ENCODE measurements around the gene BTBD18. TPM values are rescaled to one million over a fixed set of nuclear protein-coding genes. Genes with fewer than 3 reads are reported as not detected.

The BTBD18 gene
- total RNA-seq, 1 donor from 2014 or later = not detected

DNA sequence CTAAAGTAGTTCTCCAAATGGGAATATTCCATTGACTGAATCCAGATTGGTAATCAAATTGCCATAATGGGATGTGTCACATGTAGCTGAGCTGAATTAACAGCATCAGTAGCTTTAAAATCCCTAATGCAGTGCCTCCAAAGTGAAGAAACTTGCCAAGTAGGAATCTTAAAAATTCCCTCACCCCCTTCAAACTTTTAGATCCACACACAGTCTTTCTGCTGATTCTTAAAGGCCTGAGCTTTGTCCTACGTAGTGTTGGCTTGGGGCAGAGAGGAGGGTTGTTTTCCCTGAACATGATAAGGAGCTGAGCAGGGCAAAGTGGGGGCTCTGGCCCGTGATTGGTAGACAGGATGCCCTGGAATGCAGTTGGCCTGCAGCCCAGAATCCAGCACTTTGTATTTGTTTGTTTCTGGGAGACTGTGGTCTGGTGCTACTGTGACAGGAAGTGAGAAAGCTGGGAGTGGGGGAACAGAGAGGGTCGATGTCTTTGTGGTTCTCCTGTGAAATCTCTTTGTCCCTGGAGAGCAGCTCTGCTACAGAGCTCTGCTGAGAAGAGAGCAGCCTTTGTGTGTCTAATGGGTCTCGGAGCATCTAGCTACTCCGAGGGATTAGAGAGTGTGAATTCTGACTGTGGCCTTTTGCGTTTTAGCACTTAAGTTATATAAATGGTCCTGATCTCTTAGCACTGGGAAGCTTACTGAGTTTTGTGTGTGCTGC is 26.9 kb upstream of the BTBD18 start:
- Mint-ChIP-seq H3K4me1 (ENCODE audit: unreplicated experiment) (peaks cover 70% of the 10 kb centered on the region), H3K27me3 (no peaks in the 10 kb centered on the region), H3K4me3 (peak overlapping the region; percentile 72), H3K27ac (peak overlapping the region; percentile 97), H3K36me3 (peaks cover 12% of the 10 kb centered on the region), H3K9me3 (no peaks in the 10 kb centered on the region)
- TF ChIP-seq, protein P1, sequence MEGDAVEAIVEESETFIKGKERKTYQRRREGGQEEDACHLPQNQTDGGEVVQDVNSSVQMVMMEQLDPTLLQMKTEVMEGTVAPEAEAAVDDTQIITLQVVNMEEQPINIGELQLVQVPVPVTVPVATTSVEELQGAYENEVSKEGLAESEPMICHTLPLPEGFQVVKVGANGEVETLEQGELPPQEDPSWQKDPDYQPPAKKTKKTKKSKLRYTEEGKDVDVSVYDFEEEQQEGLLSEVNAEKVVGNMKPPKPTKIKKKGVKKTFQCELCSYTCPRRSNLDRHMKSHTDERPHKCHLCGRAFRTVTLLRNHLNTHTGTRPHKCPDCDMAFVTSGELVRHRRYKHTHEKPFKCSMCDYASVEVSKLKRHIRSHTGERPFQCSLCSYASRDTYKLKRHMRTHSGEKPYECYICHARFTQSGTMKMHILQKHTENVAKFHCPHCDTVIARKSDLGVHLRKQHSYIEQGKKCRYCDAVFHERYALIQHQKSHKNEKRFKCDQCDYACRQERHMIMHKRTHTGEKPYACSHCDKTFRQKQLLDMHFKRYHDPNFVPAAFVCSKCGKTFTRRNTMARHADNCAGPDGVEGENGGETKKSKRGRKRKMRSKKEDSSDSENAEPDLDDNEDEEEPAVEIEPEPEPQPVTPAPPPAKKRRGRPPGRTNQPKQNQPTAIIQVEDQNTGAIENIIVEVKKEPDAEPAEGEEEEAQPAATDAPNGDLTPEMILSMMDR (conservative IDR thresholded peaks at IDR 0.05) = no peak
- DNase-seq (ENCODE audit: extremely low spot score, unreplicated experiment) = peak; percentile 87

DNA sequence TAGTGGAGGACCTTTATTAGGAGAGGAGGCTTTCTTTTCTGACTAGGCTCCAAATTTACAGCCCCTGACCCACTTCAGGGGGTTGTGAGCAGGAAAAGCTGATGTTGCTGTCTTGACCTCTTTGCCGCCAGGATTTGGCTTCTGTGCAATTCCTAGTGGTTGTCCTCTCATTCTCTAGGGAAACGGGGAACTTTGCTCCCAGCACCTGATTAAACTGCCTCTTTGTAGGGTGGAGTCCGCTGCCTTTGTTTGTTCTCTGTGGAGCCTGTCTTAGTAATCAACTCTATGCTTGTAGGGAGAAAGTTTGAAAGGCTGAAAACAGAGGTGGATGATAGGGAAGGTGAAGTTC is 26.3 kb upstream of the BTBD18 start:
- TF ChIP-seq, protein P1 (conservative IDR thresholded peaks at IDR 0.05) = no peak
- no peaks in the 10 kb centered on the region for H3K9me3 Mint-ChIP-seq
- H3K4me3 Mint-ChIP-seq = peak overlapping the region; percentile 72
- peak overlapping the region; percentile 97 for H3K27ac Mint-ChIP-seq
- H3K4me1 Mint-ChIP-seq (ENCODE audit: unreplicated experiment) = peaks cover 71% of the 10 kb centered on the region
- H3K27me3 Mint-ChIP-seq = no peaks in the 10 kb centered on the region
- no peak for DNase-seq (ENCODE audit: extremely low spot score, unreplicated experiment)
- H3K36me3 Mint-ChIP-seq = peaks cover 12% of the 10 kb centered on the region

DNA sequence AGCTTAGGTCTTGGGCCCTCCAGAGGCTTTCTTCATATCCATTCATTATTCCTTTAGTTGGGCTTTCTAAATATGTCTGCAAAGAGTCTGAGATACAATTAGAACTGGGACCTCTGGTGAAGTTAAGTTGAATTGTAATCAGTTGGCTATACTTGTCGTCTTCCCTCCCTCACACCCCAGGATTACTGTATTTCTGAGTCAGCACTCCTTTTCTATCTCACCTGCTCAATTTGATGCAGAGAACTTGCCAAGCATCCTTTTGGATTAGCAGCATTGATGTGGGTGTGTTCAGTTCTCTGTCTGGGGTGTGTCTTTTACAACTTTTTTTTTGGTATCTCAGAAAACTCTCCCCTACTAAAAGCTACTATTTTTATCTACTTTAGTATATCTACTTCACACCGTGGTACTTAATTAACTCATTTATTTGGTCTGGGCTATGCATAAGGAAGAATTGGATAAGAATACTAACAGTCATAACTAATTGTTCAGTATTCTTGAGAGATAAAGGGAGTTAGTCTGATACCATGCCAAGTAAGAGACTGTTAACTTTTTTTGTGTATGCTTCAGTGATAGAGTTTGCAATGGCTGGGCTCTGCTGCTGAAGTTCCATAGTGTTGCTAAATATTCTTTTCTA is 25.1 kb upstream of the BTBD18 start:
- H3K4me1 Mint-ChIP-seq (ENCODE audit: unreplicated experiment) = peaks cover 77% of the 10 kb centered on the region
- TF ChIP-seq, protein P1 (conservative IDR thresholded peaks at IDR 0.05) = no peak
- peaks cover 9% of the 10 kb centered on the region for H3K36me3 Mint-ChIP-seq
- H3K27ac Mint-ChIP-seq = peak overlapping the region; percentile 97
- H3K9me3 Mint-ChIP-seq = no peaks in the 10 kb centered on the region
- no peaks in the 10 kb centered on the region for H3K27me3 Mint-ChIP-seq
- no peak for DNase-seq (ENCODE audit: extremely low spot score, unreplicated experiment)
- peak overlapping the region; percentile 40 for H3K4me3 Mint-ChIP-seq

DNA sequence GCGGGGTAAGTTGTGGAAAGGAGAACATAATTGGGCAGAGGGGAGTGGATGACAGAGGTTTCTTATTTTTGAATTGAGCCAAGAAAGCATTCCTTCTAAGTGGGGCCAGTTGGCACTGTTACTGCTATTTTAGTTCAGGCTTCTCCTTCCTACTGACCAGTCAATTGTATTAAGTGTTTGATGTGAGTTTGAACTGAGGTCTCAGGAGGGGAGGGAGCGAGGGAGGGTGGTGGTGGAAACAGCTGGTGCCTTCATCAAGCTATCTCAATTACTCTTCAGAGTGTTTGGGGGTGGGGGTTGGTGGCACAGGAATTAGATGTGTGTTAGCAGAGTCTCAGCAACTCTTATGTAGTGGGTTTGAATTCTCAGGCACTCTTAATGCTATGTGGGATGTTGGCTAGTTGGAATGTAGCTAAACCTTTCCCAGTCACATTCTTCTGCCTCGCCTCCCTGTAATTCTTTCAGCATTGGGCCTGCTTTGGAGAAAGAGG is 24.5 kb upstream of the BTBD18 start:
- peaks cover 8% of the 10 kb centered on the region for H3K36me3 Mint-ChIP-seq
- no peaks in the 10 kb centered on the region for H3K9me3 Mint-ChIP-seq
- no peaks in the 10 kb centered on the region for H3K27me3 Mint-ChIP-seq
- peak overlapping the region; percentile 40 for H3K4me3 Mint-ChIP-seq
- peaks cover 77% of the 10 kb centered on the region for H3K4me1 Mint-ChIP-seq (ENCODE audit: unreplicated experiment)
- DNase-seq (ENCODE audit: extremely low spot score, unreplicated experiment) = no peak
- H3K27ac Mint-ChIP-seq = peak overlapping the region; percentile 97
- TF ChIP-seq, protein P1 (conservative IDR thresholded peaks at IDR 0.05) = no peak

DNA sequence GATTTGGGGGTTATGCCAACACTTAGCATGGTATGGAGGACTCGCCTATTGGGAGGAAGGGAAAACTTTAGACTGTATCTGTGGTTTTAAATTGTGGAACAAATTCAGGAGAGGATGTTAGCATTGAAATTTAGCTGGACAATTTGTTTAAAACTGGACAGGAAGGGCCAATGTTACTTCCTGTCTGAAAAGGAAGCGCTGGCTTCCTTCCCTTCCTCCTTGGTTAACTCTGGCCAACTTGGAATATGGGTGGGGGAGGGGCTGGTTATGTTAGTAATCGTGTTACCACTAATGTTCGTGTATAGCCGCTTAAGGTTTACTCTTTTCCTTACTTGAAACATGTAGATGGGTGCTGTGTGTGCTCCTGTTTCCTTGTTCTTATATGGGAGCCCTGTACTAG is 23.9 kb upstream of the BTBD18 start:
- Mint-ChIP-seq H3K9me3 (no peaks in the 10 kb centered on the region), H3K36me3 (peaks cover 10% of the 10 kb centered on the region), H3K27me3 (no peaks in the 10 kb centered on the region), H3K4me1 (ENCODE audit: unreplicated experiment) (peaks cover 77% of the 10 kb centered on the region), H3K4me3 (peak overlapping the region; percentile 40), H3K27ac (peak overlapping the region; percentile 97)
- TF ChIP-seq, protein P1 (conservative IDR thresholded peaks at IDR 0.05) = no peak
- no peak for DNase-seq (ENCODE audit: extremely low spot score, unreplicated experiment)
